ENCODE results near the gene FIGLA. TPM values are rescaled to one million over a fixed set of nuclear protein-coding genes. Genes with fewer than 3 reads are reported as not detected.

Gene FIGLA
- total and polyA plus RNA-seq, 2 of the 8 experiments (the other 6 are each of a cell fraction or from before 2014, with no cell fraction given): not detected

- no peak for TF ChIP-seq CHD7 (IDR thresholded peaks at IDR 0.05; ENCODE audit: insufficient replicate concordance, low read length)
- TF ChIP-seq ZNF274 (IDR thresholded peaks at IDR 0.05; ENCODE audit: borderline replicate concordance, extremely low read depth, low read length): no peak
- no peak for TF ChIP-seq RAD21 (IDR thresholded peaks at IDR 0.05 in 1 of 2, conservative IDR thresholded peaks at IDR 0.05 in 1 of 2; ENCODE audit: low read depth in 2 of 2, low read length in 2 of 2)
- TF ChIP-seq EGR1 (IDR thresholded peaks at IDR 0.05; ENCODE audit: borderline replicate concordance, low read depth, low read length): no peak
- TF ChIP-seq TAF7 (optimal IDR thresholded peaks at IDR 0.05; ENCODE audit: borderline replicate concordance, low read depth, low read length): no peak
- no peak for TF ChIP-seq RFX5 (IDR thresholded peaks at IDR 0.05; ENCODE audit: borderline replicate concordance, low read depth, low read length)
- TF ChIP-seq RXRA (IDR thresholded peaks at IDR 0.05; ENCODE audit: insufficient read depth, low read depth, low read length): no peak
- TF ChIP-seq USF2 (IDR thresholded peaks at IDR 0.05; ENCODE audit: low read length): no peak
- TF ChIP-seq CHD1 (IDR thresholded peaks at IDR 0.05; ENCODE audit: low read depth, low read length): no peak
These were observed 3.0 kb upstream of the FIGLA start (continued) for GRCh38 chr2:70793450-70793849.
